GM21526 (cell line): ENCODE data around the gene BCL2L11.

Experiments used
- ATAC-seq: cut with Tn5 transposase; IDR thresholded peaks from one replicate; pipeline ENCODE4 v1.9.1; 2021; ENCODE audit warnings: moderate library complexity; ENCODE audit not compliant: unreplicated experiment, low FRiP score

The BCL2L11 gene

GRCh38 chr2:111167076-111167862 lies 46.6 kb downstream of the BCL2L11 start:
- no peak for ATAC-seq

GRCh38 chr2:111167863-111168162 lies 47.1 kb downstream of the BCL2L11 start:
- no peak for ATAC-seq

- ATAC-seq: peak; percentile 76
Observed at GRCh38 chr2:111168528-111169239, 48.0 kb downstream of the BCL2L11 start.

GRCh38 chr2:111169268-111169667 lies 48.6 kb downstream of the BCL2L11 start:
- ATAC-seq: no peak

- ATAC-seq: no peak
Observed at GRCh38 chr2:111169924-111170323, 49.2 kb downstream of the BCL2L11 start.

- ATAC-seq: no peak
Observed at GRCh38 chr2:111171337-111171930, 50.7 kb downstream of the BCL2L11 start.

- ATAC-seq: no peak
Observed at GRCh38 chr2:111172666-111173065, 52.0 kb downstream of the BCL2L11 start.

- no peak for ATAC-seq
Observed at GRCh38 chr2:111173338-111173737, 52.6 kb downstream of the BCL2L11 start.

GRCh38 chr2:111173856-111174255 lies 53.1 kb downstream of the BCL2L11 start:
- no peak for ATAC-seq

GRCh38 chr2:111175615-111176014 lies 54.9 kb downstream of the BCL2L11 start:
- no peak for ATAC-seq

GRCh38 chr2:111176388-111176787 lies 55.7 kb downstream of the BCL2L11 start:
- no peak for ATAC-seq

- ATAC-seq: no peak
Observed at GRCh38 chr2:111176867-111177266, 56.2 kb downstream of the BCL2L11 start.

GRCh38 chr2:111178296-111178695 lies 57.6 kb downstream of the BCL2L11 start:
- ATAC-seq: no peak

- no peak for ATAC-seq
Observed at GRCh38 chr2:111178730-111179405, 58.2 kb downstream of the BCL2L11 start.

GRCh38 chr2:111182121-111182520 lies 61.4 kb downstream of the BCL2L11 start:
- ATAC-seq: no peak

- no peak for ATAC-seq
Observed at GRCh38 chr2:111182740-111183139, 62.0 kb downstream of the BCL2L11 start.

- ATAC-seq: no peak
Observed at GRCh38 chr2:111184725-111185310, 64.1 kb downstream of the BCL2L11 start.

GRCh38 chr2:111185361-111186022 lies 64.8 kb downstream of the BCL2L11 start:
- ATAC-seq: no peak

- no peak for ATAC-seq
Observed at GRCh38 chr2:111186121-111186715, 65.5 kb downstream of the BCL2L11 start.

- ATAC-seq: no peak
Observed at GRCh38 chr2:111186933-111187332, 66.2 kb downstream of the BCL2L11 start.
